HUDEP-2 (cell line): Measurements from ENCODE around the gene MDP1.
"Not testable (repeated sequence)": the region's sequence is repeated elsewhere in the genome, so short reads cannot be mapped to it uniquely, and the experiment has no call there.

Experiments
- DNase-seq, 76 experiments: peaks; one replicate each; lab custom pipeline; 2025; ENCODE audit not compliant: unreplicated experiment in 76 of 76; lab: John Stamatoyannopoulos, UW

Gene MDP1

GRCh38 chr14:24232121-24232644 lies 16.3 kb upstream of the MDP1 start, which contains the start of gene NEDD8:
TSS of gene NEDD8 (minus strand) at chr14:24232367. CDS start at chr14:24232267, 100 bp downstream.
- peak in 73 of 76 experiments; percentile 41 to 93 (median 76) for DNase-seq

DNA sequence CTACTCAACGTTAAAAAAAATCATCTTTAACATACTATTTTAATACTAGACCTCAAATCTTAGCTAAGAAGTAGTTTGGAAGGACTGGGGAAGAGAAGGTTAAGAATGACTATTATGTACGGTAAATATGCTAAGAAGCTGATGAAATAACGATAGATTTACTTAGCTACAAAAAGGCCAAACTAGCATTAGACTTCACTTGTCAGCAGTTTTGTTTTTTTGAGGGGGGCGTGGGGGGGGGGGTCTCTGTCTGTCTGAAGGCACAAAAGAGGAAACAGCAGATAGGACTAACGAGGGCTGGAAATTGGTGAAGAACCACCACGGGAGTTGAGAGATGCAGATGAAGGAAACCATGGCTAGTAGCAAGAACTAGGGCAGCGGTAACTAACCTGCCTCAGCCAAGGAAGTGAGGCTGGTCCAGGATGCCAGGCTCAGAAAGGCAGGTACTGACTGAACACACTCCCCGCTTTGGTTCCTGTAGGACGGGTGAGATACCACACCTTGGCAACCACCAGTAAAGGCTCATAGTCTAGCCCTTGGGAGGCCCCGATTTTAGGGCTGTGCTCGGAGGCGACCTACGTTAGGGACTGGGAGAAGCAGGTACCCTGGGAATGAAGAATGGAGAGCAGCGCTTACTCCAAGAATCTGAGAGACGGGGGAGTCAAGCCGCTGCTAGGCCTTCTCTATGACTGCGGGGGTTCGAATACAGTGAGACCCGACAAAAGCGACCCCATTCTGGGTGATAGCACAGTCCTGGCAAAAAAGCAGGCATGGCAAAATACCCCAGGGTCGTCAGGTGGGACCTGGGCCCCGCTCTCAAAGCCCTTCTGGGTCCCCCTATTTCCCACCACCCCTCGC lies 15.6 kb upstream of the MDP1 start:
- peak in 4 of 76 experiments; percentile 8 to 48 (median 12) for DNase-seq

DNA sequence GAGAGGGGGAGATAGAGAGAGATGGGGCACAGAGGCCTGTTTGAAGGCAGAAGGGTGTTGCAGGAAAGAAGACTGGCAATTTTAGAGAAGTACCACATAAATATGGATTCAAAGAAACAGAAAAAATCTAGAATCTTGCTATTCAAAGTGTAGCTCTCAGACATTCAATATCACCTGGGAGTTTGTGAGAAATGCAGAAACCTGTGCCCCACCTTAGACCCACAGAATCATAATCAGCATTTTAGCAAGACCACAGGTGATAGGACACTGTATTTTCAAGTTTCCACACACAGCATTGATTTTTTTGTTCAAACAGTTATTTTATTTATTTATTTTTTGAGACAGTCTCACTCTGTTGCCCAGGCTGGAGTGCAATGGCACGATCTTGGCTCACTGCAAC lies 13.0 kb upstream of the MDP1 start:
- no peak for DNase-seq

DNA sequence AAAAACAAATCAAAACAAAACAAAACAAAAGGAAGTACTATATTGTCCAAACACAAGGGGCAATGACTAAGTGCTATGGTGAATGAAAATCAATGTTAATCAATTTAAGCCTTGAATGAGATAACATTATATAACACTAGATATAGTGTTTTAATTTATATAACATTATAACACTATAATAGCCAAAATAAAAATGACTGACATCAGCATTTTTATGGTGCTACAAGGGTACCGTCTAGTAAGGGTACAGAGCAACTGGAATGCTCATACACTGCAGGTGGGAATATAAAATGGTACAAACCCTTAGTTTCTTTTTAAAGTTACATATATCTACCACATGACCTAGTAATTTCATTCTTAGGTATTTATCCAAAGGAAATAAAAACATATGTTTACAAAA lies 10.6 kb upstream of the MDP1 start:
- DNase-seq: no peak

- DNase-seq: no peak
Observed at GRCh38 chr14:24224618-24225071, 8.8 kb upstream of the MDP1 start.

DNA sequence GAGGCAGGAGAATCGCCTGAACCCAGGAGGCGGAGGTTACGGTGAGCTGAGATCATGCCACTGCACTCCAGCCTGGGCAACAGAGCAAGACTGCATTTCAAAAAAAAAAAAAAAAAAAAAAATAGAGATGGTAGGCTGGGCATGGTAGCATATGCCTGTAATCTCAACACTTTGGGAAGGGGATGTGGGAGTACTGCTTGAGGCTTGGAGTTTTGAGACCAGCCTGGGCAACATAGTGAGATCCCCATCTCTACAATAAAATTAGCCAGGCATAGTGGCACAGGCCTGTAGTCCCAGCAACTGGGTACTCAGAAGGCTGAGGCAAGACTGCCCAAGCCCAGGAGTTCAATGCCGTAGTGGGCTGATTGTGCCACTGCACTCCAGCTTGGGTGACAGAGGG lies 7.1 kb upstream of the MDP1 start:
- not testable (repeated sequence) for DNase-seq

GRCh38 chr14:24219521-24219920 lies 3.7 kb upstream of the MDP1 start:
- DNase-seq: no peak

DNA sequence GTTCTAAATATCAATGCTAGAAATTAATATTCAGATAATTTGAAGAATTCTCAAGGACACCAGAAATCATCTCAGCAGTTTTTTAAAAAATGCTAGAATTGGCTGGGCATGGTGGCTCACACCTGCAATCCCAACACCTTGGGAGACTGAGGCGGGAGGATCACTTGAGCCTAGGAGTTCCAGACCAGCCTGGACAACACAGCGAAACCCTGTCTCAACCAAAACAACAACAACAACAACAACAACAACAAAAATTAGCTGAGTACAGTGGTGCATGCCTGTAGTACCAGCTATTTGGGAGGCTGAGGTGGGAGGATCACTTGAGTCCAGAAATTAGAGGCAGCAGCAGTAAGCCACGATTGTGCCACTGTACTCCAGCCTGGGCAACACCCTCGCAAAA lies 3.2 kb upstream of the MDP1 start:
- no peak for DNase-seq

DNA sequence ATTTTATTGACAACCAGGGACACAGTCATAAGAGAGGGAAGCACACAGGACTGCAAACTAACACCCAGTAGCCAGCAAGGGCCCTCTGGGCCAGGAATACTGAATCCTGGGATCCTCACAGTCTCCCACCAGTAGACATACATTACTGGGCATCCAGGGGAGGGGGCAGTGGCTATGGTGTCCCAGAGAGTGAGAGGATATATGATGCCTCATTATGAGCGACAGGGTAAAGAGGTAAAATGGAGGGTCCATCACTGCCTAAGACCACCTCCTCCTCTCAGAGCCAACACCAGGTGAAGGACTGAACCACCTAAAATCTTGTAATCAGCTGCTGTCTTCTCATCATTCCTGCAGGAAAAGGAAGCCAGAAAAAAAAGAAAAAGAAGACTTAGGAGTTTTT lies 1.0 kb upstream of the MDP1 start:
- DNase-seq: not testable (repeated sequence)

GRCh38 chr14:24216345-24216699 lies 456 bp upstream of the MDP1 start:
- no peak for DNase-seq

DNA sequence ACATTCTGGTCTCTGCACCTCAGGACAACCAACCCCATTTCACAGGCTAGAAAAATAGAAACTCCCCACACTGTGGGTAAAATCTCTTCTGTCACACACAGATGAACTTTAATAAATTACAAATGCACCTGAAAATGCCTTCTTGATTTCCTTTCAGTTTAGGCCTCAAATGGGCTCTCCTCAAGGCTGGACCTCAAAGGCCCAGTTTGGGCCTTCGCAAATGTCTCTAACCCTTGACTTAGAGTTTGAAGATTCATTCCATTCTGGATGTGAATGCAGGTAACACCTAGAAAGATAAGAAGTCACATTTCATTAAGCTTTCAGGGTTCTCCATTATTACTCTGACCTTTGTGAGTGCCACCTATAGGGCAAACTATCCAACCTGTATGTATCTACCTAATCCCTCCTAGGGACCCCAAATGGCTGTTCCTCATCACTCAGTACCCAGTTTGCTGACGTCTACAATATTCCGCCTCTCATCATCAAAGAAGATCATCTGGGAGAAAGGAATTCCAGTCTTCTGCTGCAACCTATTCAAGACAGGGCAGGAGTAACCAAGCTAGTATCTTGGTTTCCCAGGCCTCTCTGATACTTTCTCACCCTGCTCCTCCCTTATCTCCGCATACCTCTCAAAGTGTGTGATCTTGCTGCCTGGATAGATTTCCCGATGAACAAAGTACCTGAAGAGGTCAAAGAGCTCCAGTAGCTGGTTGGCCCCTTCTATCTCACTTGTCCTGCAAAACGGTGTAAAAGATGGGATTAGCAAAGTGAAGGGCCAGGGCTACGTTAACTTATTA lies 1.8 kb downstream of the MDP1 start:
- no peak for DNase-seq

DNA sequence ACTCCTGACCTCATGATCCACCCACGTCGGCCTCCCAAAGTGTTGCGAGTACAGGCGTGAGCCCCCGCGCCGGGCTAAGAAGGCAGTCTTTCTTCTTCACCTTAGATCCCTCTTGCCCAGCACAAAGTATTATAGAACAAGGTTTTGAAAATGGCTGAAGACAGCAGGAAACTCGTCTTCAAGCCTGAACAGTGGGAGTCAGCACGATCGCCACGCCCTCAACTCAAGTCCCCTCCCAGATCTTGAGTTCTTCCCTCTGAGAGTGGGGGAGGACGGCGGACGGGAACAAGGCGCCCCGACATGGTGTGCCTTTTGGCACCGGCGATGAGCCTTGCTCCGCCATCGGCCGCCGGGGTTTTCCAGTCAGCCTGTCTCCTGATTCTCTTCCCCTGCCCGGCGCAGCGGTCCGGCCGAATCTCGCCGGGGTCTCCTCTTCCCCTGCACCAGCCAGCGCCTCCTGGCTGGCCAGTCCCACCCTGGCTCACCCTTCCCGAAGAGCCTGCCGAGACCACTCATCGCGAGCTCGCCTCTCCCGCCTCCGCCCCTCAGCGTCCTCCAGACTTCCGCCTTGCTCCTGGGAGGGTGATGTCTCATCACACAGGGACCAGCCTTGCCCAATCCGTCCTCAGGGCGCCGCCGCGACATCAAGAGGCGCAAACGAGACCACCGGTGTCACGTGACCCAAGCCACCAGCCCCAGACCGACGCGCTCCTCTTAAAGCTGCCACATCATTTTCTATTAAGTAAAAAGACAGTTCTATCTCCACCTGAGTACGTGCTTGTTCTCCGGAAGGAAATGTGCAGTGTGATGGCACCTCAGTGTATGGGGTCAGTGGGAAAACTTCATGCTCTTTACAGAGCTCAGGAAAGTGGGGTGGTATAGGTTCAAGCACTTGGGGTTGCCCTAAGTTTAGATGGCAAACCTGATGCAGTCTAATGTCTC lies 2.7 kb downstream of the MDP1 start, which contains the start of gene CHMP4A:
Gene CHMP4A (minus strand): TSS at position 565 of the 942 bp plus-strand sequence. CDS start 49 bp downstream, at position 516.
- peak in 75 of 76 experiments; percentile 41 to 97 (median 94) for DNase-seq

- no peak for DNase-seq
Observed at GRCh38 chr14:24211311-24211710, 4.6 kb downstream of the MDP1 start.

GRCh38 chr14:24207625-24208024 lies 8.2 kb downstream of the MDP1 start:
- no peak for DNase-seq

- DNase-seq: no peak
Observed at GRCh38 chr14:24207104-24207551, 8.7 kb downstream of the MDP1 start.

GRCh38 chr14:24206260-24207103 lies 9.4 kb downstream of the MDP1 start:
- no peak for DNase-seq

DNA sequence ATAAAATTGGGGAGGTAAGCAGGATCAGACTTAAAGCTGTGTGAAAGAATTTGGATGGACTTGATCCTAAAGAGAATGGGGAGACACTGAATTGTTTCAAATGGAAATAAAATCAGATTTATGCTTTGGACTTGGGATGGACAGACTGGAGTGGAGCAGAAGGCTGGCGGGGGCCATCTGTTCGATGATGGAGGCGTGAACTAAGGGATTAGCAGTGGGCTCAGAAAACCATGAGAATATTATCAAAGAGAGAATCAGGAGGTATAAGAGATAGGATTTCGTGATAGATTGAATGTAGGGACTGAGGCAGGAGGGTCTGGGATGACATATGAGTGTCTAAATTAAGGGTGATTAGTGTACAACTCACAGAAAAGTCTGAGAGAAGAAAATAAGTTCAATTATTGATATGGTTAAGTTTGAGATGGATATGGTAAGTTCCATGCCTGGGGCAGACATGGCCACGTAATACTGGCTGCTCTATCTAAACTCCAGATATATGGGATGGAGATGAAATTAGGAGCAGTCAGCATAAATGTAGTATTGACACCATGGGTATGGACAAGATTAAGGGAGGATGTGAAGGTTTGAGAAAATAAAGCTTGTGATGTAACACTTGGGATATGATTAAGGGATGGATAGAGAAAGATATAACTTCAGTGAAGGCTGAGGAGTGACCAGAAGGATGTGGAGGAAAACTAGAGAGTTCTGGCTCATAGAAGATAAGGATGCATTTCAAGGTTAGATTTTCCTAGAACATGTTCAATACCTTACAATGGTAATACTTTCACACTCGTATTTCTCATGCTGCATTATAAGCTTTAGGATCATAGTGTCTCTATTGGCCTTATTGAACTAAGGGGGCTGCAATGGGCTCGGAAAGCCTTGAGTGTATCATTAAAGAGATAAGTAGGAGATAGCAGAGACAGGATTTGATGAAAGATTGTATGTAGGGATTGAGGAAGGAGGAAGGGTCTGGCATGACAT lies 11.4 kb downstream of the MDP1 start:
- no peak for DNase-seq
